ENCODE data around the gene TRPM3.

DNA sequence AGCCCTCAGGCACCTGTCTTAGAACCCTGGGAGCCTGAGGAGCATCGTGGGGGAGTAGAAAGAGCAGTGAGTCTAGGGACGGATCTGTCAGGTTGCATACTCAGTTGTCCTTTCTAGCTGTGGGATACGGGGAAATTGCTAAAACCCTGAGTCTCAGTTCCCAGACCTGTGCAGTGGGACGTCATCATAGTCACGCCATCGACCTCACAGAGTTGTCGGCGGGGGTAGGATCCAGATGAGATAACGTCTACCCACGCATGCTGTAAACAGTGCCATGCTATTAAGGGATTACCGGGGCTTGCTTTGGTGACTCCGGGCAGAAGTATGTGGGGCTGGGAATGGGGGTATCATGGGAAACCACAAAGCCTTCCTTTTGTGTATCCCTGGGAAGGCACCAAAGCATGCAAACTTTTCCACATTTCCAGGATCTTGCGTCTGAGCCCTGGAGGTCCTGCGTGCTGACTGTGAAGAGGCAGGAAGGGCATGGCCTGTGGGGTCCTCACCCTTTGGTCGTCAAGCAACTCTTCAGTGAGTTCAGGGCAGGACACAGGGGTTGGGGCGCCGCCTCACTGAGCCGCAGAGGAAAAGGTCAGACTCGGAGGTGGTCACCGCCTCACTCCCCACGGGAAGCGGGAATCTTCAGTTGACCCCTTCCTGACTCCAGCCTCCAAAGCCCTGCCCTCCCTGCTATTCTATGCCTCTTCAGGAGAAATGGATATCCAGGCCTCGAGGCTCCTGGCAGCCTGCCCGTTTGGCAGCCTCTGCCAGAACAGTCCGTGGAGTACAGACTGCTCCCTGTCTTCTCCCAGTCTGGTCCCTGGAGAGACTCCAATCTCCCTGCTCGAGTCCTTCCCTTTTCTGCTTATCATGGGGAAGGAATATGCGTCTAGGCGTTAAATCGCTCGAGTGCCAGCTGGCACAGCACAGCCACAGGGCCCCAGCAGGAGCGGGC is 520.1 kb downstream of the TRPM3 start:
- TF ChIP-seq, protein P1, sequence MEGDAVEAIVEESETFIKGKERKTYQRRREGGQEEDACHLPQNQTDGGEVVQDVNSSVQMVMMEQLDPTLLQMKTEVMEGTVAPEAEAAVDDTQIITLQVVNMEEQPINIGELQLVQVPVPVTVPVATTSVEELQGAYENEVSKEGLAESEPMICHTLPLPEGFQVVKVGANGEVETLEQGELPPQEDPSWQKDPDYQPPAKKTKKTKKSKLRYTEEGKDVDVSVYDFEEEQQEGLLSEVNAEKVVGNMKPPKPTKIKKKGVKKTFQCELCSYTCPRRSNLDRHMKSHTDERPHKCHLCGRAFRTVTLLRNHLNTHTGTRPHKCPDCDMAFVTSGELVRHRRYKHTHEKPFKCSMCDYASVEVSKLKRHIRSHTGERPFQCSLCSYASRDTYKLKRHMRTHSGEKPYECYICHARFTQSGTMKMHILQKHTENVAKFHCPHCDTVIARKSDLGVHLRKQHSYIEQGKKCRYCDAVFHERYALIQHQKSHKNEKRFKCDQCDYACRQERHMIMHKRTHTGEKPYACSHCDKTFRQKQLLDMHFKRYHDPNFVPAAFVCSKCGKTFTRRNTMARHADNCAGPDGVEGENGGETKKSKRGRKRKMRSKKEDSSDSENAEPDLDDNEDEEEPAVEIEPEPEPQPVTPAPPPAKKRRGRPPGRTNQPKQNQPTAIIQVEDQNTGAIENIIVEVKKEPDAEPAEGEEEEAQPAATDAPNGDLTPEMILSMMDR (IDR thresholded peaks at IDR 0.05), result peak in 1 of 5 experiments; percentile 16
- TF ChIP-seq POLR2A (IDR thresholded peaks at IDR 0.05), result peak in 1 of 2 donors; percentile 42
